Raji (cell line): ENCODE data around the gene ITPRID2.

ENCODE experiments used
- POLR2A ChIP-seq: IDR thresholded peaks from 2 replicates; pipeline ENCODE4 v1.6.1; 2011; ENCODE audit warnings: low read depth, low read length, control low read depth; ENCODE audit not compliant: insufficient read depth

The ITPRID2 gene

GRCh38 chr2:181862583-181863281 is 28.8 kb upstream of the ITPRID2 start:
- no peak for TF ChIP-seq POLR2A

GRCh38 chr2:181872178-181872577 is 19.4 kb upstream of the ITPRID2 start:
- TF ChIP-seq POLR2A: no peak

GRCh38 chr2:181876614-181877063 is 14.9 kb upstream of the ITPRID2 start:
- no peak for TF ChIP-seq POLR2A

GRCh38 chr2:181877181-181877664 is 14.3 kb upstream of the ITPRID2 start:
- TF ChIP-seq POLR2A: no peak

- TF ChIP-seq POLR2A: no peak
Observed at GRCh38 chr2:181878448-181878847, 13.1 kb upstream of the ITPRID2 start.

GRCh38 chr2:181879295-181879694 is 12.2 kb upstream of the ITPRID2 start:
- no peak for TF ChIP-seq POLR2A

GRCh38 chr2:181882246-181883020 is 9.1 kb upstream of the ITPRID2 start:
- TF ChIP-seq POLR2A: no peak

- no peak for TF ChIP-seq POLR2A
Observed at GRCh38 chr2:181884601-181885000, 6.9 kb upstream of the ITPRID2 start.

GRCh38 chr2:181885096-181885495 is 6.4 kb upstream of the ITPRID2 start:
- TF ChIP-seq POLR2A: no peak

GRCh38 chr2:181886192-181886591 is 5.3 kb upstream of the ITPRID2 start:
- no peak for TF ChIP-seq POLR2A

GRCh38 chr2:181887045-181887444 is 4.5 kb upstream of the ITPRID2 start:
- TF ChIP-seq POLR2A: no peak

GRCh38 chr2:181889776-181890175 is 1.8 kb upstream of the ITPRID2 start:
- TF ChIP-seq POLR2A: no peak

- TF ChIP-seq POLR2A: no peak
Observed at GRCh38 chr2:181890271-181890670, 1.3 kb upstream of the ITPRID2 start.

GRCh38 chr2:181891966-181892798 is 652 bp downstream of the ITPRID2 start:
- TF ChIP-seq POLR2A: 0 out of 2 replicates have a peak, but pooled peaks have one; percentile 13

GRCh38 chr2:181892799-181893435 is 1.4 kb downstream of the ITPRID2 start:
- TF ChIP-seq POLR2A: no peak

GRCh38 chr2:181894381-181894780 is 2.9 kb downstream of the ITPRID2 start:
- no peak for TF ChIP-seq POLR2A
